ENCODE measurements around the gene RNASE4.

GRCh38 chr14:20746566-20746965 is 62.2 kb downstream of the RNASE4 start:
- no peak for TF ChIP-seq EZH2 (IDR thresholded peaks at IDR 0.05; ENCODE audit: borderline replicate concordance, low read length)
- no peak for TF ChIP-seq CTCF (conservative IDR thresholded peaks at IDR 0.05 in 1 of 2, IDR thresholded peaks at IDR 0.05 in 1 of 2; ENCODE audit: extremely low read depth in 1 of 2, insufficient read depth in 1 of 2, low read depth in 1 of 2, low read length in 2 of 2)

Data from mammary epithelial cell (primary cell).